PC-9 (cell line): ENCODE measurements around the gene TRDN. TPM values are rescaled to one million over a fixed set of nuclear protein-coding genes. Genes with fewer than 3 reads are reported as not detected.

Source experiments
- BruUV-seq: library from RNA; stranded (reverse); fragments of 400-500 nt; replicated peaks from 2 replicates; lab custom pipeline; 2021; lab: Mats Ljungman, UMichigan
- CTCF ChIA-PET: fragments of 300-600 bp; sonication (Branson Sonifier 250); formaldehyde crosslinking; loops from one replicate; lab custom pipeline; 2022; ENCODE audit warnings: antibody characterized with exemption; lab: Charles Lee
- POLR2A ChIA-PET: fragments of 300-600 bp; sonication (Branson Sonifier 250); formaldehyde crosslinking; loops from one replicate; lab custom pipeline; 2022; ENCODE audit warnings: antibody characterized with exemption; ENCODE audit not compliant: unreplicated experiment; lab: Charles Lee
- DNase-seq, 2 experiments: peaks; one replicate each; pipeline versions ENCODE4 v3.0.0 to v3.0.0-alpha.2; 2015 to 2022; ENCODE audit warnings: mixed read lengths in 1 of 2
- H2AFZ ChIP-seq: fragments of 200-600 bp; sonication (generic); 2 replicates; pipeline ENCODE4 v1.8.1; 2017; ENCODE audit warnings: antibody characterized with exemption
- H3F3A ChIP-seq: fragments of 200-600 bp; sonication (generic); 2 replicates; pipeline ENCODE4 v1.8.1; 2017; ENCODE audit warnings: antibody characterized with exemption, mild to moderate bottlenecking, low read depth; ENCODE audit not compliant: insufficient read depth
- H3K27ac ChIP-seq: fragments of 200-600 bp; sonication (generic); 2 replicates; pipeline ENCODE4 v1.6.1; 2016; ENCODE audit warnings: mixed run types
- H3K27me3 ChIP-seq: fragments of 200-600 bp; sonication (generic); 2 replicates; pipeline ENCODE4 v1.6.1; 2016; ENCODE audit warnings: low read depth, mixed run types; ENCODE audit not compliant: insufficient read depth
- H3K36me3 ChIP-seq: fragments of 200-600 bp; sonication (generic); 2 replicates; pipeline ENCODE4 v1.6.1; 2016; ENCODE audit warnings: low read depth, mixed run types
- H3K4me1 ChIP-seq: fragments of 200-600 bp; sonication (generic); replicated peaks from 2 replicates; pipeline ENCODE4 v1.6.1; 2016; ENCODE audit warnings: mixed run types; ENCODE audit not compliant: insufficient read depth
- H3K4me2 ChIP-seq: fragments of 200-600 bp; sonication (generic); 2 replicates; pipeline ENCODE4 v1.6.1; 2017; ENCODE audit warnings: mixed run types
- H3K4me3 ChIP-seq: fragments of 200-600 bp; sonication (generic); 2 replicates; pipeline ENCODE4 v1.6.1; 2016; ENCODE audit warnings: mixed run types
- H3K79me2 ChIP-seq: fragments of 200-600 bp; sonication (generic); 2 replicates; pipeline ENCODE4 v1.6.1; 2017; ENCODE audit warnings: low read depth, mixed run types
- H3K9me2 ChIP-seq: fragments of 200-600 bp; sonication (generic); 2 replicates; pipeline ENCODE4 v1.8.1; 2017; ENCODE audit warnings: mild to moderate bottlenecking; ENCODE audit not compliant: insufficient read depth
- H3K9me3 ChIP-seq: fragments of 200-600 bp; sonication (generic); 2 replicates; pipeline ENCODE4 v1.8.1; 2016; ENCODE audit warnings: low read depth; ENCODE audit not compliant: insufficient read depth
- H4K20me1 ChIP-seq: fragments of 200-600 bp; sonication (generic); 2 replicates; pipeline ENCODE4 v1.8.1; 2017; ENCODE audit not compliant: insufficient read depth
- CTCF ChIP-seq: fragments of 200-600 bp; sonication (generic); conservative IDR thresholded peaks from 2 replicates; pipeline ENCODE4 v1.6.1; 2017; ENCODE audit warnings: mixed run types, antibody characterized with exemption, mild to moderate bottlenecking, moderate library complexity
- EZH2 ChIP-seq: fragments of 200-600 bp; sonication (generic); IDR thresholded peaks from 2 replicates; pipeline ENCODE4 v1.8.0; 2017; ENCODE audit warnings: antibody characterized with exemption, low read depth
- intact Hi-C: fragments of 100-400 bp; cut with micrococcal nuclease; formaldehyde crosslinking; loops from one replicate; pipeline ENCODE4 v1.10.0; 2022; ENCODE audit not compliant: unreplicated experiment
- total RNA-seq: library from RNA; stranded (reverse); gene quantifications from 2 replicates; pipeline ENCODE4 v1.2.3, GENCODE V29; 2021

TRDN gene
- total RNA-seq, 1 experiment from 2014 or later: not detected

GRCh38 chr6:123619156-123619555, 17.6 kb downstream of the TRDN start:
- no peaks in the 10 kb centered on the region for H3K9me3 ChIP-seq
- no peaks in the 10 kb centered on the region for H3K36me3 ChIP-seq
- no TSS peak for BruUV-seq
- H2AFZ ChIP-seq: no peak overlapping the region
- ChIA-PET POLR2A (no interaction called here), CTCF (no interaction called here)
- no peak overlapping the region for H3K4me2 ChIP-seq
- no peaks in the 10 kb centered on the region for H4K20me1 ChIP-seq
- H3K79me2 ChIP-seq: no peaks in the 10 kb centered on the region
- no peak overlapping the region for H3K27ac ChIP-seq
- intact Hi-C loops: no loop called here
- H3F3A ChIP-seq: no peaks in the 10 kb centered on the region
- no peaks in the 10 kb centered on the region; the same call in 1 of the 2 replicates for H3K9me2 ChIP-seq
- H3K27me3 ChIP-seq: no peaks in the 10 kb centered on the region
- H3K4me3 ChIP-seq: no peak overlapping the region
- TF ChIP-seq EZH2 (no peak), CTCF (no peak)
- no peaks in the 10 kb centered on the region for H3K4me1 ChIP-seq
- DNase-seq: no peak

GRCh38 chr6:123616942-123617341, 19.8 kb downstream of the TRDN start:
- H3K27ac ChIP-seq: no peak overlapping the region
- no peaks in the 10 kb centered on the region for H4K20me1 ChIP-seq
- intact Hi-C loops: no loop called here
- no peaks in the 10 kb centered on the region for H3K9me3 ChIP-seq
- TF ChIP-seq CTCF: no peak
- no peak for TF ChIP-seq EZH2
- POLR2A ChIA-PET: interaction anchor here (0.7 kb wide), 1 partner anchor 925 kb away, joined by 7 read pairs; no protein-coding TSS in a partner anchor
- CTCF ChIA-PET: no interaction called here
- H3K36me3 ChIP-seq: no peaks in the 10 kb centered on the region
- 0 out of 2 replicates have a peak overlapping the region, but pooled peaks have one; percentile 9 for H2AFZ ChIP-seq
- no peaks in the 10 kb centered on the region for H3K27me3 ChIP-seq
- no peaks in the 10 kb centered on the region for H3F3A ChIP-seq
- no peaks in the 10 kb centered on the region for H3K79me2 ChIP-seq
- no peak for DNase-seq
- H3K4me1 ChIP-seq: no peaks in the 10 kb centered on the region
- no peaks in the 10 kb centered on the region; the same call in 1 of the 2 replicates for H3K9me2 ChIP-seq
- BruUV-seq: no TSS peak
- H3K4me2 ChIP-seq: no peak overlapping the region
- H3K4me3 ChIP-seq: no peak overlapping the region

- H3K9me3 ChIP-seq: no peaks in the 10 kb centered on the region
- H3K4me1 ChIP-seq: no peaks in the 10 kb centered on the region
- H3K4me3 ChIP-seq: no peak overlapping the region
- no peaks in the 10 kb centered on the region for H3K79me2 ChIP-seq
- no peak overlapping the region; the same call in 1 of the 2 replicates for H2AFZ ChIP-seq
- POLR2A ChIA-PET: no interaction called here
- no peak for DNase-seq
- intact Hi-C loops: no loop called here
- H3K9me2 ChIP-seq: no peaks in the 10 kb centered on the region; the same call in 1 of the 2 replicates
- CTCF ChIA-PET: no interaction called here
- BruUV-seq: no TSS peak
- no peaks in the 10 kb centered on the region for H3K36me3 ChIP-seq
- no peaks in the 10 kb centered on the region for H3F3A ChIP-seq
- no peak overlapping the region for H3K27ac ChIP-seq
- no peak overlapping the region for H3K4me2 ChIP-seq
- TF ChIP-seq CTCF: no peak
- no peak for TF ChIP-seq EZH2
- no peaks in the 10 kb centered on the region for H3K27me3 ChIP-seq
- H4K20me1 ChIP-seq: no peaks in the 10 kb centered on the region
These were observed 20.7 kb downstream of the TRDN start for GRCh38 chr6:123616016-123616415.
